CD4-positive, alpha-beta T cell treated with Interleukin-15 for 4 hours (primary cell): Measurements from ENCODE around the gene NUDT19.
"Not testable (repeated sequence)": the region's sequence is repeated elsewhere in the genome, so short reads cannot be mapped to it uniquely, and the experiment has no call there.

ENCODE experiments used
- DNase-seq: peaks from one replicate; pipeline ENCODE4 v3.0.0-alpha.2; 2020; ENCODE audit warnings: low spot score

NUDT19 gene

DNA sequence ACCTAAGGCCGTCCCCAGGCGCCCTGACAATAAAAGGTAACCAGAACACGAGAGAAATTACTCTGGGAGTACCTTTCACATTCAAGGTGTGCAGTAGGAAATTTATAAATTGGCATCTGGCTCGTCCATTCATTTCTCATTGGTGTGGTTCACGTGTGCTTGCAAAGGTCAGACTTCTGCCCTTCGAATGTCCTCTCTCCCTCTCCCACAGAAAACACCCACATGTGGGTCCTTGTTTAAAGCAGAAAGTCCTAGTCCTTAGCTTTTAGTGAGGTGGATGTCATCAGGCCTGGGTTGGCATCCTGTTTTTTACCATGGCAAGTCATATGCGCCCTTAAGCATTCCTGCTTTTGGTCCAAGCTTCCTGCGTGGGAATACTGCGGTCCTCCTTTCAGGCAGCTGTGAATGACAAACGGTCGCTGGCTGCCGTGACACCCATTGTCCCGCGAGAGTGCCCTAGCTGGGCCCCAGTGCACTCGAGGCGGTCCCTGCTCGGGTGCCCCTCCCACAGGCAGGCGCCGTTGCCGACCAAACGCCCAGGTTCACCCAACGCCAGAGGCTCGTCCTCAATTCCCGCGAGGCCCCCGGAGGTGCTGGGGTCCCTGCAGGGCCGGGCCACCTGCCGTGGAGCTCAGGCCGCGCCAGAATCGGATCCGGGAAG is at the start of gene NUDT19:
Gene NUDT19, plus strand, starts transcription at position 531 of the 661 bp plus-strand sequence. CDS start 140 bp downstream, outside the sequence.
- DNase-seq, result peak; percentile 75

DNA sequence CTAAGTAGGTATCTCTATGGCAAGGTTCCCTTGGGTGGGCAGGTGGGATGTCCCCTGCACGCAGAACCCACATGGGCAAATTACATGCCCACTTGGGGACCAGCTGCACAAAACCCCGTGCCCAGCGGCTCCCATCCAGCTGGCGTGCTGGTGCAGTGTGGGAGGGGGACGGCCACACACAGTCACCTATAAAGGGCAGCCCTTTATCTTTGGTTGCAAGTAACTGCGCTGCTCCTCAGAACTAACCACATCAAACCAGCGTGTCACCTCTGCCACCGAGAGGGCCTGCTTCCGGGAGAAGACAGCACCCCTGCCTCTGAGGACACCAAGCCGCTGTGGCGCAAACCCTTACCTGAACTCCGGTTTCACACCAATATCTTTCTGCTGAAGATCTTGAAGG is 48.9 kb upstream of the NUDT19 start:
- peak; percentile 72 for DNase-seq

GRCh38 chr19:32646556-32646955 is 45.1 kb upstream of the NUDT19 start:
- no peak for DNase-seq

DNA sequence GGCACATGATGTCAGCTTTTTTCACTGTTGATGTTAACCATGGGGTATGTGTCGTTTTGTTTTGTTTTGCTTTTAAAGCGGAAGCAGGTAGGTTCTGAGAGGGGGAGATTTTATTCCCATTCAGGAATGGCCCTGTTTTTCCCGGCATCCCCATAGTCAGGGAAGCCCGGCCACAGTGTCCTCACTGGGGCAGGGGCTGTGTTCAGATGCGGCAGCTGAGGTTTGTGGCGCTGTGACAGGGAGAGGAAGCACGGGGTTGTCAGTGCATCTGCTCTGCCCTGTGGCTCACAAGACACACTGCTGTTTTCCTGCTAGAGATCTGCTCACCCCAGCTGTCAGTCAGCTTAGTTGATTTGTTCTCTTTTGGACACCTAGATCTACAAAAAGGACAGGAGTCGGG is 44.3 kb upstream of the NUDT19 start:
- DNase-seq, result no peak

DNA sequence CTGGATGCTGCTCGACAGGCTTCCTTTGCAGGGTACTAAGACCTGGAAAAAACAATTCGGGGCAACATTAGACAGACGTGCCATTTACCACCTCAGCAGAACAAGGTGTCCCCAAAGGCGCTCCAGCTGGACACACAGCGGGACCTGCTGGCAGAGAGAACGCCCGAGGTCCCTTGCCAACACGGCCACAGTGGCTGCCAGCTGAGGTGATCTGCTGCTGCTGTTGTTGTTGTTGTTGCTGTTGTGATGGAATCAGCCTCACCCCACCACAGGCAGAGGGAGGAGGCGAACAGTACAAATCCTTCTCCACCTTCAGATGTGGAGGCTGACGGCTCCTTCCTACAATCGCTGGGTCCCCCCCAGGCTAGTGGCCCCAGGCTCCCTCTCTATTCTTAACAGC is 41.9 kb upstream of the NUDT19 start:
- DNase-seq, result no peak

DNA sequence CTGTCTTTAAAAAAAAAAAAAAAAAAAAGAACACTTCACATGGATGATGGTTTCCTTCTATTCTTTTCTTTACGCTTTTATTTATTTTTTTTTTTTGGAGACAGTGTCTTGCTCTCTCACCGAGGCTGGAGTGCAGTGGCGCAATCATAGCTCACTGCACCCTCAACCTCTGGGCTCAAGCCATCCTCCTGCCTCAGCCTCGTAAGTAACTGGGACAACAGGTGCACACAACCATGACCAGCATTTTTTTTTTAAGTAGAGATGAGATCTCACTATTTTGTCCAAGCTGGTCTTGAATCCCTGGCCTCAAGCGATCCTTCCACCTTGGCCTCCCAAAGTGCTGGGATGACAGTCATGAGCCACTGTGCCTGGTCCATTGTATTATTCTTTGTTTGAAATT is 41.0 kb upstream of the NUDT19 start:
- DNase-seq, result no peak

DNA sequence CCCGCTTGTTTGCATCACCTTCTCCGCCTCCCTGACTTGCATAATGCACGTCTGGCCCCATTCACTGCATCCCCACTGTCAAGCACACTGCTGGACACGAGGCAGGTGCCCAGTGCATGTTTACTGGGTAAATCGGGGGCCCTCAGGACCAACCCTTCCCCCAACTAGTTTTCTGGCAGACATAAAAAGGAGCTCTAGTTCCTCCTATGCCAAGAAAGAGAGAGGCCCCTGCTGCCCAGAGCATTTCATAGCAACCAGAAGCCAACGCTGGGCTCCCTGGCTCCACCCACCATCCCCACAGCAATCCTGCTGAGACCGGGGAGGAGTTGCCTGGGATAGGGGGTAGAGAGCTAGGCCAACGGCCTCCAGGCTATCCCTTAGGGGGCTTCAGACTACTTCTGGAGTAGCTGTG is 39.9 kb upstream of the NUDT19 start:
- DNase-seq, result no peak

GRCh38 chr19:32652331-32652730 is 39.3 kb upstream of the NUDT19 start:
- not testable (repeated sequence) for DNase-seq

- no peak for DNase-seq
These were observed 38.6 kb upstream of the NUDT19 start for GRCh38 chr19:32652894-32653598.

GRCh38 chr19:32653599-32653915 is 38.1 kb upstream of the NUDT19 start:
- DNase-seq, result no peak

DNA sequence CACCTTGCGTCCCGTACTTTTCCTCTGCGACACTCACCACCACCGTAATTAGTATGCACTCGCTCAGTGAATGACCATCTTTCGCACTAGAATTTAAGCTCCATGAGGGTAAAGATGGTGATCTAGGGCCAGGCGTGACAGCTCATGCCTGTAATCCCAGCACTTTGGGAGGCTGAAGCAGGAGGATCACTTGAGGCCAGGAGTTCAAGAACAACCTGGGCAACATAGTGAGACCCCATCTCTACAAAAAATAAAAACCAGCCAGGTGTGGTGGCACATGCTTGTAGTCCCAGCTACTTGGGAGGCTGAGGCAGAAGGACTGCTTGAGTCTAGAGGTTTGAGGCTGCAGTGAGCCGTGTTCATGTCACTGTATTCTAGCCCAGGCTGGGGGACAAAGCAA is 35.2 kb upstream of the NUDT19 start:
- not testable (repeated sequence) for DNase-seq

GRCh38 chr19:32658075-32658474 is 33.5 kb upstream of the NUDT19 start:
- DNase-seq, result no peak

- DNase-seq, result no peak
These were observed 33.1 kb upstream of the NUDT19 start for GRCh38 chr19:32658527-32658926.

DNA sequence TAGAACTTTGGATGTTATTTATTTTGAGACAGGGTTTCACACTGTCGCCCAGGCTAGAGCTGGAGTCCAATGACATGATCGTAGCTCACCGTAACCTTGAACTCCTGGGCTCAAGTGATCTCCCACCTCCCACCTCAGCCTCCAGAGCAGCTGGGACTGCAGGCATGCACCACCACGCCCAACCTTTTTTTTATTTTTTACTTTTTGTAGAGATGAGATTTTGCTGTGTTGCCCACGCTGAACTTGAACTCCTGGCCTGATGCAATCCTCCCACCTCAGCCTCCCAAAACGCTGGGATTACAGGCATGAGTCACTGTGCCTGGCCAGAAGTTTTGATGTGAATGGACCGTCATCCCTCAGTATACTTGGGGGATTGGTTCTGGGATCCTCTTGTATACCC is 30.3 kb upstream of the NUDT19 start:
- no peak for DNase-seq

DNA sequence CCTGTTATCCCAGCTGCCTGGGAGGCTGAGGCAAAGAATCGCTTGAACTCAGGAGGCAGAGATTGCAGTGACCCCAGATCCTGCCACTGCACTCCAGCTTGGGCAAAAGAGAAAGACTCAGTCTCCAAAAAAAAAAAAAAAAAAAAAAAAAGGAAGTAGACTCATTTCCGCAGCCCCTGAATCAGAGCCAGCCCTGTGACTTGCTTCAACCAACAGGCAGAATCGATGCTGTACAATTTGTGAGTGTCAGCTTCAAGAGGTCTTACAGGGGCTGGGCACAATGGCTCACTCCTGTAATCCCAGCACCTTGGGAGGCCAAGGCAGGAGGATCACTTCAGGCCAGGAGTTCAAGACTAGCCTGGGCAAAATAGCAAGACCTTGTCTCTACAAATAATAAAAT is 29.4 kb upstream of the NUDT19 start:
- DNase-seq, result no peak

- DNase-seq, result no peak
These were observed 25.5 kb upstream of the NUDT19 start for GRCh38 chr19:32666084-32666483.

DNA sequence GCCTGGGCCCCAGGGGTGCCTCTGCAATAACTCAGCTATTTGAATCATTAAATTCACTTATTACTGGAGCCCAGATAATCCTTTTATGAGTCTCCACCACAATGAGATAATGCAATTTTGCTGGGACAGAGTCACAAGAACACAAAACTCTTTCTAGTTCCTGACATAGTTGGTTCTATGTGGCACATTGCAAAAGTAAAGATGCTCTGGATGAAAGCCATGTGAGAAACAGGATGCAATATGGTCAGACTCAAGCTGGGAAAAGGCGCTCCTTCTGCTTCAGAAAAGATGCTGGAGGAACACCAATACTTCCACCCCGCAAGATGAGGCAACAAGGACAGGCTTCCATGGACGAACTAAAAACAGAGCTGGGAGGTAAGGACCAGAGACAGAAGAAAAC is 22.3 kb upstream of the NUDT19 start:
- DNase-seq, result no peak

- DNase-seq, result no peak
These were observed 19.6 kb upstream of the NUDT19 start for GRCh38 chr19:32671883-32672593.

GRCh38 chr19:32672841-32673240 is 18.8 kb upstream of the NUDT19 start:
- DNase-seq, result no peak

- DNase-seq, result no peak
These were observed 18.0 kb upstream of the NUDT19 start for GRCh38 chr19:32673573-32673972.

- no peak for DNase-seq
These were observed 17.3 kb upstream of the NUDT19 start for GRCh38 chr19:32674153-32674930.

- DNase-seq, result peak; percentile 97
These were observed 16.5 kb upstream of the NUDT19 start, which contains the start of gene ANKRD27 for GRCh38 chr19:32674931-32675719. Gene ANKRD27, minus strand, starts transcription at chr19:32675180. Its CDS starts 16,165 bp downstream, at chr19:32659015.
